Bronchial epithelial cell (primary cell): ENCODE data around the gene DCAF6. TPM values are rescaled to one million over a fixed set of nuclear protein-coding genes. Genes with fewer than 3 reads are reported as not detected.

Source experiments
- DNase-seq: peaks from one replicate; pipeline ENCODE4 v3.0.0-alpha.2; 2010; ENCODE audit warnings: low read depth
- FAIRE-seq: peaks from 2 replicates; lab custom pipeline; 2011; peaks lifted over from hg19 to GRCh38; lab: Jason Lieb, UNC
- H3K27me3 ChIP-seq: 2 replicates; pipeline ENCODE4 v1.5.1; 2011; ENCODE audit warnings: low read length; ENCODE audit not compliant: control insufficient read depth, insufficient read depth
- H3K36me3 ChIP-seq: 2 replicates; pipeline ENCODE4 v1.5.1; 2011; ENCODE audit warnings: low read length; ENCODE audit not compliant: control insufficient read depth, insufficient read depth
- H3K4me3 ChIP-seq: 2 replicates; pipeline ENCODE4 v1.5.1; 2011; ENCODE audit warnings: mild to moderate bottlenecking, low read depth, low read length, control low read depth
- CTCF ChIP-seq: IDR thresholded peaks from 2 replicates; pipeline ENCODE4 v1.5.1; 2011; ENCODE audit warnings: mild to moderate bottlenecking, moderate library complexity, low read length, control low read depth, inconsistent platforms; ENCODE audit not compliant: insufficient read depth, severe bottlenecking
- total RNA-seq: library from RNA; depleted of rRNA; stranded (reverse); fragments of >200 nt; gene quantifications from 2 replicates; pipeline ENCODE4 v1.2.1, GENCODE V29; 2014

Gene DCAF6
- total RNA-seq, 1 donor from 2014 or later: 28.2 TPM

GRCh38 chr1:167991546-167991945, 55.1 kb downstream of the DCAF6 start:
- Histone ChIP-seq H3K4me3 (no peak overlapping the region), H3K27me3 (no peaks in the 10 kb centered on the region), H3K36me3 (peaks cover 4% of the 10 kb centered on the region)
- no peak for DNase-seq
- FAIRE-seq: no peak
- no peak for TF ChIP-seq CTCF

GRCh38 chr1:167993720-167994119, 57.2 kb downstream of the DCAF6 start:
- Histone ChIP-seq H3K27me3 (no peaks in the 10 kb centered on the region), H3K4me3 (no peak overlapping the region), H3K36me3 (peaks cover 4% of the 10 kb centered on the region)
- FAIRE-seq (no peak), DNase-seq (no peak)
- TF ChIP-seq CTCF: no peak

- no peaks in the 10 kb centered on the region for H3K27me3 ChIP-seq
- no peak overlapping the region for H3K4me3 ChIP-seq
- FAIRE-seq: no peak
- TF ChIP-seq CTCF: no peak
- DNase-seq: no peak
- peaks cover 4% of the 10 kb centered on the region for H3K36me3 ChIP-seq
Observed at GRCh38 chr1:167994560-167994959, 58.1 kb downstream of the DCAF6 start.

GRCh38 chr1:167995038-167995437, 58.6 kb downstream of the DCAF6 start:
- Histone ChIP-seq H3K36me3 (peaks cover 4% of the 10 kb centered on the region), H3K27me3 (no peaks in the 10 kb centered on the region), H3K4me3 (no peak overlapping the region)
- TF ChIP-seq CTCF: no peak
- FAIRE-seq (no peak), DNase-seq (no peak)

GRCh38 chr1:167996266-167996665, 59.8 kb downstream of the DCAF6 start:
- no peaks in the 10 kb centered on the region for H3K27me3 ChIP-seq
- no peak for TF ChIP-seq CTCF
- H3K36me3 ChIP-seq: peaks cover 3% of the 10 kb centered on the region
- H3K4me3 ChIP-seq: no peak overlapping the region
- FAIRE-seq (no peak), DNase-seq (no peak)

- FAIRE-seq: no peak
- no peaks in the 10 kb centered on the region for H3K36me3 ChIP-seq
- no peak for TF ChIP-seq CTCF
Observed at GRCh38 chr1:167997037-167997575, 60.6 kb downstream of the DCAF6 start.

More at GRCh38 chr1:167997037-167997575, 60.6 kb downstream of the DCAF6 start:
- H3K4me3 ChIP-seq: no peak overlapping the region
- no peaks in the 10 kb centered on the region for H3K27me3 ChIP-seq
- no peak for DNase-seq
